ENCODE measurements around the gene HSP90AA1.

Gene HSP90AA1

DNA sequence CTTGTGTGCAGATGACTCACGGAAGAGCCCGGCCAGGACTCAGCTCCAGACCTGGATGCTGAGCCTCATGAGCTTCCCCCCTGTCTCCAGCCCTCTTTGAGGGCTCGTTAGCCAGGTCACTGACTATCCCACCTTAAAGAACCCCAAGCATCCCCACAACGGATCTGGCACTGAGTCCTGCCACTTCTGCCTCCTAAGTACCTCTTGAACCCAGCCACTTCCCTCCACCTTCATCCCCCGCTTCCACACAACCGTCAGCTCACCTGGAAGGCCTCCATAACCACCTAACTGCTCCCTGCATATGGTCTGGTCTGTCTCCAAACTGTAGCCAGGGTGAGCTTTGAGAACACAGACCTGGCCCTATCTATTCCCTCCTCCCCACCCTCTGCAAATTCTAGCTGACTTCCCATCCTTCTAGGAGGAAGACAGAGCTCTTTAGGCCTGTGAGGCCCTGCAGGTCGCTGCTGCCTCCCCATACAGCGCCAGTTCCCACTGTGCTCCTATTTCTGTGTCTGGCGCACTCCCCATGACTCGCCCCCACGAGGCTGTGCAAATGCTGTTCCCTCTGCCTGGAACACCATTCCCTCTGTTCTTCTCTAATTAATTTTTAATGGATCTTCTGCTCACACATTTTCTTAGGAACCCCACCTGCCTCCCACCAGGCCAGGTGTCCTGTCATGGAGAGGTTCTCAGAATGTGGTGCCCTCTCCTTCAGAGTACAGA lies 2.9 kb upstream of the HSP90AA1 start:
- no peaks in the 10 kb centered on the region for H3K27me3 ChIP-seq (ENCODE audit: control insufficient read depth, insufficient read depth, low read length)
- no peak overlapping the region for H2AFZ ChIP-seq
- no peak overlapping the region for H3K4me3 ChIP-seq (ENCODE audit: low read depth, low read length)
- H3K36me3 ChIP-seq (ENCODE audit: control insufficient read depth, insufficient read depth, low read length), result no peaks in the 10 kb centered on the region
- H3K9ac ChIP-seq, result no peak overlapping the region
- peaks cover 11% of the 10 kb centered on the region for H3K79me2 ChIP-seq
- no peaks in the 10 kb centered on the region for H3K9me3 ChIP-seq (ENCODE audit: control insufficient read depth, low read length)
- no peak overlapping the region for H3K27ac ChIP-seq
- TF ChIP-seq, protein P1, sequence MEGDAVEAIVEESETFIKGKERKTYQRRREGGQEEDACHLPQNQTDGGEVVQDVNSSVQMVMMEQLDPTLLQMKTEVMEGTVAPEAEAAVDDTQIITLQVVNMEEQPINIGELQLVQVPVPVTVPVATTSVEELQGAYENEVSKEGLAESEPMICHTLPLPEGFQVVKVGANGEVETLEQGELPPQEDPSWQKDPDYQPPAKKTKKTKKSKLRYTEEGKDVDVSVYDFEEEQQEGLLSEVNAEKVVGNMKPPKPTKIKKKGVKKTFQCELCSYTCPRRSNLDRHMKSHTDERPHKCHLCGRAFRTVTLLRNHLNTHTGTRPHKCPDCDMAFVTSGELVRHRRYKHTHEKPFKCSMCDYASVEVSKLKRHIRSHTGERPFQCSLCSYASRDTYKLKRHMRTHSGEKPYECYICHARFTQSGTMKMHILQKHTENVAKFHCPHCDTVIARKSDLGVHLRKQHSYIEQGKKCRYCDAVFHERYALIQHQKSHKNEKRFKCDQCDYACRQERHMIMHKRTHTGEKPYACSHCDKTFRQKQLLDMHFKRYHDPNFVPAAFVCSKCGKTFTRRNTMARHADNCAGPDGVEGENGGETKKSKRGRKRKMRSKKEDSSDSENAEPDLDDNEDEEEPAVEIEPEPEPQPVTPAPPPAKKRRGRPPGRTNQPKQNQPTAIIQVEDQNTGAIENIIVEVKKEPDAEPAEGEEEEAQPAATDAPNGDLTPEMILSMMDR (IDR thresholded peaks at IDR 0.05), result no peak
- H3K4me1 ChIP-seq, result peaks cover 6% of the 10 kb centered on the region
- no peak overlapping the region for H3K4me2 ChIP-seq (ENCODE audit: low read length)

DNA sequence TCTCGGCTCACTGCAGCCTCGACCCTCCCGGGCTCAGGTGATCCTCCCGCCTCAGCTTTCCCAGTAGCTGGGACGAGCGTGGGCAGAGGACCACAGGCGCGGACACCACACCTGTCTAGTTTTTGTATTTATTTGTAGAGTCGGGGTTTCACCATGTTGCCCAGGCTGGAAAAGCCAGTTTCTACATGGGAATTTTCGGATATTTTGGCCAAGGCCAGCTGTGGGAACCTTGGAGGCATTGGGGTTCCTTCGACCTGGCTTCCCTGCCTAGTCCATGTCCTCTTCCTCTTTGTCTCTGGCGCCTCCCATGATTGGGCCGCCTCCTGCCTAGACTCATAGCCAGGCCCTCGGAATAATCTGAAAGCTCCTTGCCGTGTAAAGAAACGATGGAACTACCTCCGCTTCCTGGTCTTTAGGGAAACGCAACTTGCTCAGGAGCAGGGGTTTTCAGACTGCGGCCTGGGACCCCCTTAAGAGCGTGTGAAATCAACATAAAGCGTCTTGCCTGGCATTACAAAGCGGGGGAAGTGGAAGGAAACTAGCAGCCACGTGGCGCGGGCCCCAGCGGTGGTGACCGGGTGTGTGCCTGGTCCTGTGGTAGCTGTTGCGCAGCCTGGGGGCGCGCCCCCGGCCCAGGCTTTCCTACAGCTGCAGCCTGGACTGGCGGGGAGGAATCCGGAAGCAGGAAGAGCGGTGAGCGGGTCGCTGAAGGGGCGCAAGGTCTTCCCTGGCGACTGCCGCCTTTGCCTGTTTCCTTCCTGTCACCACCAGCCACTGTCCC lies 1.4 kb upstream of the HSP90AA1 start:
- Histone ChIP-seq H2AFZ (no peak overlapping the region), H3K36me3 (ENCODE audit: control insufficient read depth, insufficient read depth, low read length) (no peaks in the 10 kb centered on the region), H3K4me2 (ENCODE audit: low read length) (peak overlapping the region; percentile 97), H3K9ac (no peak overlapping the region), H3K9me3 (ENCODE audit: control insufficient read depth, low read length) (no peaks in the 10 kb centered on the region), H3K79me2 (peaks cover 14% of the 10 kb centered on the region), H3K4me3 (ENCODE audit: low read depth, low read length) (peak overlapping the region; percentile 87), H3K4me1 (peaks cover 21% of the 10 kb centered on the region), H3K27ac (peak overlapping the region; percentile 92), H3K27me3 (ENCODE audit: control insufficient read depth, insufficient read depth, low read length) (no peaks in the 10 kb centered on the region)
- TF ChIP-seq, protein P1 (IDR thresholded peaks at IDR 0.05), result no peak

DNA sequence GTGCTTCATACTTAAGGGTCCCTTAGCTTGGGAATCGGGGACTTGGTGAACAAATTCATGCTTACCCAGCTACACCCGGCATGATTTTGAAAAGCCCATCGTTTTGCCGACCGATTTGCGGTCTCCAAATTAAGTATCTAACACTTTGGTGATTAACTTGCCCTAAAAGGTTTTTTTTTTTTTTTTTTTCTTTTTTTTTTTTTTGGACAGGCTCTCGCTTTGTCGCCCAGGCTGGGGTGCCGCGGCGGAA lies 843 bp upstream of the HSP90AA1 start:
- peak overlapping the region; percentile 99 for H2AFZ ChIP-seq
- H3K36me3 ChIP-seq (ENCODE audit: control insufficient read depth, insufficient read depth, low read length), result no peaks in the 10 kb centered on the region
- no peak overlapping the region for H3K9ac ChIP-seq
- TF ChIP-seq, protein P1 (IDR thresholded peaks at IDR 0.05), result no peak
- H3K4me1 ChIP-seq, result peaks cover 25% of the 10 kb centered on the region
- H3K79me2 ChIP-seq, result peaks cover 14% of the 10 kb centered on the region
- peak overlapping the region; percentile 97 for H3K4me2 ChIP-seq (ENCODE audit: low read length)
- no peaks in the 10 kb centered on the region for H3K27me3 ChIP-seq (ENCODE audit: control insufficient read depth, insufficient read depth, low read length)
- H3K27ac ChIP-seq, result peak overlapping the region; percentile 92
- H3K9me3 ChIP-seq (ENCODE audit: control insufficient read depth, low read length), result no peaks in the 10 kb centered on the region
- peak overlapping the region; percentile 87 for H3K4me3 ChIP-seq (ENCODE audit: low read depth, low read length)

DNA sequence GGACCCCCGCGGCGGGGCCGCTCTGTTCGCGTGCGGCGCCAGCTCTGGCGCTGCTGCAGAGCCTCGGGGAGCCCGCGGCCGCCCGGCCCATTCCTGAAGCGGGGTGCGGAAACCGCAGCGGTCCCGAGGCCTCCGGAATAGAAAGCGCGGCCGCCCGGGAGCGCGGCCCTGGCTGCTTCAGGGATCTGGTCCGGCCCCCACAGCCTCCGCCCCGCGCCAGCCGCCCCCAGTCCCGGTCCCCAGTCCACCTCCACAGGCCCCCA lies 204 bp downstream of the HSP90AA1 start:
- Histone ChIP-seq H3K4me3 (ENCODE audit: low read depth, low read length) (peak overlapping the region; percentile 81), H3K9me3 (ENCODE audit: control insufficient read depth, low read length) (no peaks in the 10 kb centered on the region), H2AFZ (peak overlapping the region; percentile 74), H3K79me2 (peaks cover 14% of the 10 kb centered on the region), H3K9ac (peak overlapping the region; percentile 71), H3K36me3 (ENCODE audit: control insufficient read depth, insufficient read depth, low read length) (no peaks in the 10 kb centered on the region), H3K4me1 (peaks cover 29% of the 10 kb centered on the region), H3K27me3 (ENCODE audit: control insufficient read depth, insufficient read depth, low read length) (no peaks in the 10 kb centered on the region), H3K4me2 (ENCODE audit: low read length) (peak overlapping the region; percentile 47), H3K27ac (peak overlapping the region; percentile 90)
- TF ChIP-seq, protein P1 (IDR thresholded peaks at IDR 0.05), result no peak
